ENCODE data around the gene INSYN2B. TPM values are rescaled to one million over a fixed set of nuclear protein-coding genes. Genes with fewer than 3 reads are reported as not detected.

Gene INSYN2B
- total RNA-seq, 1 experiment from 2014 or later: not detected

DNA sequence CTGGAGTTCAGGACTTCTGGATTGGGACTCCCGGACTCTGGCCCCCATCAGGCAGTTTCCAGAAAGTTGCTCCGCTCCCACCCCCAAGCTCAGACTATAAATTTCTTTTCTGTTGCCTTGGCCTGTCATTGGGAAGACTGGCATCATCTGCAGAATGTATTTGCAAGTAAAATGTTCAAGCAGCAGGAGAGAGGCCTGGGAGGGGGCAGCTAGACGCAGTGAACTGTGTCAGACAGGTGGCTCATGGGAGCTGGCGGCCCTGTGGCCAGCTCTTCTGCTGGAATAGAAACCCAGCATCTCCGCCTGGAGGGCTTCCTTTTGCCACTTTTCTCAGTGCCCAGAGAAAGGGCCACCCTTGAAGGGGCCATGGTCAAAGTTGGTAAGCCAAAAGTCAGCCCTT lies 16.0 kb downstream of the INSYN2B start:
- DNase-seq (ENCODE audit: low read depth, low spot score) (no peak), ATAC-seq (no peak)
- RAD21 ChIA-PET (ENCODE audit: low non-redundant PET in 1 of 2, low total read pairs in 2 of 2, uncharacterized antibody in 2 of 2, unreplicated experiment in 2 of 2): no interaction called here
- no peaks in the 10 kb centered on the region for H3K4me1 ChIP-seq (ENCODE audit: control insufficient read depth in 1 of 2, insufficient read depth in 2 of 2, low read length in 2 of 2)
- no TSS peak for BruUV-seq (replicated peaks)
- H3K79me2 ChIP-seq (ENCODE audit: insufficient read depth, low read length): no peaks in the 10 kb centered on the region
- no peaks in the 10 kb centered on the region for H4K20me1 ChIP-seq (ENCODE audit: insufficient read depth)
- no peak overlapping the region for H2AFZ ChIP-seq (ENCODE audit: low read depth, low read length, poor library complexity, severe bottlenecking)
- no peaks in the 10 kb centered on the region for H3K9me3 ChIP-seq (ENCODE audit: control insufficient read depth in 1 of 2, insufficient read depth in 1 of 2, low read depth in 1 of 2, low read length in 2 of 2)
- H3K36me3 ChIP-seq (ENCODE audit: control insufficient read depth in 1 of 2, insufficient read depth in 2 of 2, low read length in 2 of 2): no peaks in the 10 kb centered on the region
- H3K4me2 ChIP-seq (ENCODE audit: low read length): no peak overlapping the region
- no peak overlapping the region for H3K4me3 ChIP-seq (replicated peaks in 1 of 2; ENCODE audit: low read depth in 1 of 2, low read length in 2 of 2)
- intact Hi-C loops (cut with micrococcal nuclease): no loop called here
- peaks cover 41% of the 10 kb centered on the region for H3K27me3 ChIP-seq (ENCODE audit: insufficient read depth, low read length)
- TF ChIP-seq TCF7L2 (IDR thresholded peaks at IDR 0.05; ENCODE audit: borderline replicate concordance, extremely low read depth, insufficient read depth, insufficient read length) (no peak), ELF1 (IDR thresholded peaks at IDR 0.05; ENCODE audit: borderline replicate concordance, low read depth) (no peak), POLR2AphosphoS5 (IDR thresholded peaks at IDR 0.05; ENCODE audit: low read depth, low read length) (no peak), SP1 (IDR thresholded peaks at IDR 0.05; ENCODE audit: low read depth) (no peak), FOSL1 (IDR thresholded peaks at IDR 0.05; ENCODE audit: low read depth) (no peak), YY1 (IDR thresholded peaks at IDR 0.05; ENCODE audit: extremely low read depth, insufficient replicate concordance, low read depth, low read length) (no peak), EZH2 (IDR thresholded peaks at IDR 0.05) (no peak), SRF (IDR thresholded peaks at IDR 0.05; ENCODE audit: low read depth) (no peak), CEBPB (IDR thresholded peaks at IDR 0.05; ENCODE audit: low read depth) (no peak), SIN3A (IDR thresholded peaks at IDR 0.05; ENCODE audit: low read depth) (no peak), RAD21 (IDR thresholded peaks at IDR 0.05; ENCODE audit: low read depth) (no peak), EGR1 (IDR thresholded peaks at IDR 0.05; ENCODE audit: low read depth) (no peak)
- TF ChIP-seq, protein P1, sequence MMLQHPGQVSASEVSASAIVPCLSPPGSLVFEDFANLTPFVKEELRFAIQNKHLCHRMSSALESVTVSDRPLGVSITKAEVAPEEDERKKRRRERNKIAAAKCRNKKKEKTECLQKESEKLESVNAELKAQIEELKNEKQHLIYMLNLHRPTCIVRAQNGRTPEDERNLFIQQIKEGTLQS (IDR thresholded peaks at IDR 0.05): no peak
- TF ChIP-seq, protein P2, sequence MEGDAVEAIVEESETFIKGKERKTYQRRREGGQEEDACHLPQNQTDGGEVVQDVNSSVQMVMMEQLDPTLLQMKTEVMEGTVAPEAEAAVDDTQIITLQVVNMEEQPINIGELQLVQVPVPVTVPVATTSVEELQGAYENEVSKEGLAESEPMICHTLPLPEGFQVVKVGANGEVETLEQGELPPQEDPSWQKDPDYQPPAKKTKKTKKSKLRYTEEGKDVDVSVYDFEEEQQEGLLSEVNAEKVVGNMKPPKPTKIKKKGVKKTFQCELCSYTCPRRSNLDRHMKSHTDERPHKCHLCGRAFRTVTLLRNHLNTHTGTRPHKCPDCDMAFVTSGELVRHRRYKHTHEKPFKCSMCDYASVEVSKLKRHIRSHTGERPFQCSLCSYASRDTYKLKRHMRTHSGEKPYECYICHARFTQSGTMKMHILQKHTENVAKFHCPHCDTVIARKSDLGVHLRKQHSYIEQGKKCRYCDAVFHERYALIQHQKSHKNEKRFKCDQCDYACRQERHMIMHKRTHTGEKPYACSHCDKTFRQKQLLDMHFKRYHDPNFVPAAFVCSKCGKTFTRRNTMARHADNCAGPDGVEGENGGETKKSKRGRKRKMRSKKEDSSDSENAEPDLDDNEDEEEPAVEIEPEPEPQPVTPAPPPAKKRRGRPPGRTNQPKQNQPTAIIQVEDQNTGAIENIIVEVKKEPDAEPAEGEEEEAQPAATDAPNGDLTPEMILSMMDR (IDR thresholded peaks at IDR 0.05 in 2 of 3, conservative IDR thresholded peaks at IDR 0.05 in 1 of 3; ENCODE audit: borderline replicate concordance in 1 of 3, insufficient read depth in 1 of 3, low read depth in 2 of 3, low read length in 2 of 3): no peak
- peaks cover 2% of the 10 kb centered on the region; the same call in 1 of the 2 replicates for H3K9me2 ChIP-seq (ENCODE audit: insufficient read depth)
- no peak overlapping the region for H3K9ac ChIP-seq (ENCODE audit: low read length)
- H3K27ac ChIP-seq (ENCODE audit: low read depth, low read length): no peak overlapping the region
- CTCF ChIA-PET: no interaction called here
- POLR2A ChIA-PET: no interaction called here
